Nucleus accumbens (tissue), 56 donors: Measurements from ENCODE around the gene RAB15.

Experiments
- DNase-seq, 56 donors: peaks; one replicate each; lab custom pipeline; 2025; lab: John Stamatoyannopoulos, UW

Gene RAB15

DNA sequence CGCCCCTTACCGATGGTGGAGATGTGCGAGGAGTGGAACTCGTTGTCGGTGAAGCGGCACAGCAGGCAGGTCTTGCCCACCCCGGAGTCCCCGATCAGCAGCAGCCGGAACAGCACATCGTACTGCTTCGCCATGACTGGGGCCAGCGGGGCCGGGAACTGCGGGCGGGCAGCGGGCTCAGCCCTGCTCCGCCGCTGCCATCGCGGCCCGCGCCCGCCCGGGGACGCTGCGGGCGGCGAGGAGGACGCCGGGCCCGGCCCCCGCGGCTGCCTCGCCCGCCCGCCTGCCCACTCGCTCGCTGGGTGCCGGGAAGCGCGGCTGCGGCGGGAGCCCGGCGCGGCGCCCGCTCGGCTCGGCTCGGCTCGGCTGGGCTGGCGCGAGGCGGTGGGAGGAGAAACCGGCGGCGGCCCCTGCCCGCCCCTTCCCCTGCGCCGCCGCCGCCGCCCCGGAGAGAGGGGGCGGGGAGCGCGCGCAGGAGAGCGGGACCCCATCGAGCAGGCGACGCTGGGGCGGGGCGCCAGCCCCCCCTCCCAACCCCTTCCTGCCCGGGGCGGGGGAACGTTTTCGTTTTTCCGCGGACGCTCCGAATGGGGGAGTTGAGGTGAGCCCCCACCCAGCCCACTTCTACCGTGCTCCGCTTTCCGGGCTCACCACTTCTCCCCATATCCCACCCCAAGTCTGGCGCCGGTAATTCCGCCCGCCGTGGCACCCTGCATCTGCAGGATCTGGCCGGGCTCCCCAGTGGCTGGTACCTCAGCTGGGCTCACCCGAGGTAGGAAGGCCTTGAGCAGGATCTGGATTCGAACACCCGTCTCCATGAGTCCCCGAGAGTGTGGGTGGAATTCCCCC lies at the start of gene RAB15:
Gene RAB15, minus strand, starts transcription at position 394 of the 849 bp plus-strand sequence. Its CDS starts 260 bp downstream, at position 134.
- DNase-seq = peak in 12 of 56 donors; percentile 15 to 57 (median 30)

- DNase-seq = peak in 23 of 56 donors; percentile 6 to 43 (median 18)
These were observed 47.9 kb upstream of the RAB15 start for GRCh38 chr14:65019944-65020566.

DNA sequence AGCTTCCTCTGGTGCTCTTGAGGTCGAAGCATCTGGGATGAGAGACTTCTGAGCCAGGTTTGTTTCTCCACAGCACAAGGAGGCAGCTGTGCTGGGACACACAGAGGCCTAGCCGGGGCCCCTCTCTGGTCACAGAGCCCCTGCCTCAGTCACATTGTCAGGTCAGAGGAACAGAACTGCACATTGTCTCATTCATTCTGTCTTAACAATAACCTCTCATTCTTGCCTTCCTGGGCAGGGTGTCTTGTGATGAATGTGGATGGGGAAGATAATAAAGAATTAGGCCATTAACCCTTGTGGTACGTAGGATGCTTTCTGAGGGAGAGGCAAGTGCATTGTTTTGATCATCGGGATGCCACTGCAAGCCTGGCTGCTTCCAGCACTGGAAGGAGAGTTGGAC lies 44.3 kb upstream of the RAB15 start:
- peak in 21 of 56 donors; percentile 9 to 57 (median 26) for DNase-seq

GRCh38 chr14:65015391-65015790 lies 43.3 kb upstream of the RAB15 start:
- peak in 38 of 56 donors; percentile 9 to 79 (median 43) for DNase-seq

- DNase-seq = peak in 1 of 56 donors; percentile 4
These were observed 40.2 kb upstream of the RAB15 start for GRCh38 chr14:65012353-65012752.

GRCh38 chr14:65011538-65011937 lies 39.4 kb upstream of the RAB15 start:
- no peak for DNase-seq

GRCh38 chr14:65010211-65010931 lies 38.2 kb upstream of the RAB15 start:
- DNase-seq = no peak

- no peak for DNase-seq
These were observed 35.1 kb upstream of the RAB15 start for GRCh38 chr14:65007202-65007601.

- peak in 1 of 56 donors; percentile 68 for DNase-seq
These were observed 34.2 kb upstream of the RAB15 start for GRCh38 chr14:65006261-65006721.

DNA sequence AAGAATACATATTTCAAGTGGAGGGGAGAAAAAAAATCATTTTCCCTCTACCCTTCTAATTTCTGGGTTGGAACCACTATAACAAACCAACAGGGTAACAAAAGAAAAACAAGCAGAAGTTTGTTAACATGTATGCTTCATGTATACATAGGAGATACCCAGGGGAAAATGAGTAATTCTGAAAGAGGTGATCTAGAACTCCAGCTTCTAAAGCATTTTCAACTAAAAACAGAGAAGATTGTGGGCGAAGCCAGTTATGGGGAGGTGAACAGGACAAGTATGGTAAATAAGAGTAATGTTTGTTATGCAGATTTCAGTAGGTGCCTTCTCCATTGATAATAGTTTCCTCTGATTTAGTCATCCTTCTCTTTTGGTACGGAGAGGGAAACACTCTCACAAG lies 31.3 kb upstream of the RAB15 start:
- no peak for DNase-seq

- DNase-seq = no peak
These were observed 30.6 kb upstream of the RAB15 start for GRCh38 chr14:65002586-65003210.

DNA sequence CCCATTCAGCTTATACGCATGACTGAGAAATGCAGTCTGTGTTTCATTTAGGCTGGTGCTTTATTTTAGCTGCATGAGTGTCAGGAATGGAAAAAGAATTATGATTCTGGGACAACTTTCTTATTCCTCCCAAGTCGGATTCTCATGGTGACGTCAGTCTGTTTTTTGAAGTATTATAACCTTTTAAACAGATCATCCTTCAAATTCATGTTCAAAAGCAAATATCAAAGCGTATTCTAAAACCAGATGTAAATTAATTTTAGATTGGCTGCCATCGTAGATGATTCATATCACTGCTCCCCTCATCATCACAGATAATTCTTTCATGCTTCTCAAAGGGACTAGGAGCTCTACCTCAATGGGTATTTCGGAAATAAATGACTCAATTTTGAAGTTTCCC lies 29.6 kb upstream of the RAB15 start:
- no peak for DNase-seq

- DNase-seq = no peak
These were observed 28.9 kb upstream of the RAB15 start for GRCh38 chr14:65000898-65001591.

- no peak for DNase-seq
These were observed 26.4 kb upstream of the RAB15 start for GRCh38 chr14:64998455-64998931.

DNA sequence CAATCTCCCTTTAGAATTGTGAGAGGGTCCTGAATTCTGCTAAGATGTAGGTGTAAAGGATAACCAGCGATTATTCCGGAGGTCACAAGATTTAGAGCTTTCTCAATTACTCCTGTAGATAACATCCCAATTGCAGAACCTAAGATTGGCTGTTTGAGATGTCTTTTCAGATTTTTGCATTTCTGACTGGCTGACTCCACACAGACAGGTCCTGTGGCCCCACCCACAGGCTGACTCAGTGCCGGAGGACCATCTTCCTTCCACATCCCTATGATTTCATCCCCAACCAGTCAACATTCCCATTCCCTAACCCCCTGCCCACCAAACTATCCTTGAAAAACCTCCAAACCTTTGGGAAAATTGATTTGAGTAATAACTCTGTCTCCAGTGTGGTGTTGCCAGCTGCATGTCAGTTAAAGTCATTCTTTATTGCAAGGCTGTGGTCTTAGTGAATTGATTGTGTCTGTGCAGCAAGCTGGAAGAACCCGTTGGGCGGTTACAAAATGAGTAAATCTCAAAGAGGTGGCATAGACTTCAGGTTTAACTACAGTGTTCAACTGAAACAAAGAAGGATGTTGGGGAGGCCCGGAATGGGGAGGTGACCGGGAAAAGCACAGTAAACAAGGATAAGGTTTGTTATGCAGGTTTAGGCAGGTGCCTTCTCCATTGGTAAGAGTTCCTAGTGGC lies 25.1 kb upstream of the RAB15 start:
- DNase-seq = peak in 7 of 56 donors; percentile 6 to 38 (median 12)

GRCh38 chr14:64995291-64995690 lies 23.2 kb upstream of the RAB15 start:
- no peak for DNase-seq

GRCh38 chr14:64994540-64994939 lies 22.4 kb upstream of the RAB15 start:
- DNase-seq = no peak

DNA sequence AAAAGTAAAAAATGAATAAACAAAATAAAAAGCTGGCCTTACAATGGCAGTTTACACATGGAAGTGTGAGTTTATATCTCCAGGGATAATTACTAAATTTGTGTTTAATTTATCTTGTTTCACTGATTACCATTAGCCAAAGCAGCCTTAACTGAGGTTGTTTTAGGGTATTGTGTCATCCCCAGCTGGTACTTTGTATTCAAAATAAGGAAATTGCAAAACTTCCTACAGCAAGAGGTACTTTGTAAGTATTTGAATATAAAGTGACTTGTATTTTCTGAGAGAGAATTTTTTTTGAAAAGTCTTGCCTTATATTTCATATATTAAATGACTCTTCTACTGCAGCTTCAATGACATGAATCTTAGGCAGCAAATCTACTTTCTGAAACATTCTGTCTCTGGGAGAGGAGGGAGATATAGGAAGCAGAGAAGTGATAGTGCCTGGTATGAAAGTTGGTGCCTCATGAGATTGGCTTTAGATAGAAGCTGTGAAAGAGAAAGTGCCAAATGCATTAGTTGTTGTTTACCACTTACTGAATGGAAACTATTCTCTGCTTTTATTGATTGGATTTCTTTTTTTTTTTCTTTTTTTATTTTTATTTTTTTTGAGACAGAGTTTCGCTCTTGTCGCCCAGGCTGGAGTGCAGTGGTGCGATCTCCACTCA lies 21.3 kb upstream of the RAB15 start:
- no peak for DNase-seq
